ENCODE data around the gene TBC1D14.

Gene TBC1D14

GRCh38 chr4:7025040-7025602 is 115.5 kb downstream of the TBC1D14 start:
- no peak for DNase-seq
- Histone ChIP-seq H3K4me3 (ENCODE audit: insufficient read depth, low read depth, low read length, poor library complexity, severe bottlenecking) (no peak overlapping the region), H3K36me3 (ENCODE audit: control insufficient read depth, insufficient read depth, low read length) (peaks cover 62% of the 10 kb centered on the region), H3K27ac (ENCODE audit: insufficient read depth, low read length, poor library complexity, severe bottlenecking) (no peak overlapping the region), H3K9me3 (ENCODE audit: control insufficient read depth, low read length) (no peaks in the 10 kb centered on the region), H3K27me3 (replicated peaks; ENCODE audit: control insufficient read depth, insufficient read depth, low read length, poor library complexity, severe bottlenecking) (no peaks in the 10 kb centered on the region), H3K4me1 (ENCODE audit: control insufficient read depth, insufficient read depth, low read length, poor library complexity, severe bottlenecking) (no peaks in the 10 kb centered on the region)

GRCh38 chr4:7026107-7026506 is 116.5 kb downstream of the TBC1D14 start:
- no peak overlapping the region for H3K27ac ChIP-seq (ENCODE audit: insufficient read depth, low read length, poor library complexity, severe bottlenecking)
- peaks cover 65% of the 10 kb centered on the region for H3K36me3 ChIP-seq (ENCODE audit: control insufficient read depth, insufficient read depth, low read length)
- H3K4me1 ChIP-seq (ENCODE audit: control insufficient read depth, insufficient read depth, low read length, poor library complexity, severe bottlenecking), result no peaks in the 10 kb centered on the region
- DNase-seq, result no peak
- H3K9me3 ChIP-seq (ENCODE audit: control insufficient read depth, low read length), result no peaks in the 10 kb centered on the region
- no peak overlapping the region for H3K4me3 ChIP-seq (ENCODE audit: insufficient read depth, low read depth, low read length, poor library complexity, severe bottlenecking)
- H3K27me3 ChIP-seq (replicated peaks; ENCODE audit: control insufficient read depth, insufficient read depth, low read length, poor library complexity, severe bottlenecking), result no peaks in the 10 kb centered on the region

DNA sequence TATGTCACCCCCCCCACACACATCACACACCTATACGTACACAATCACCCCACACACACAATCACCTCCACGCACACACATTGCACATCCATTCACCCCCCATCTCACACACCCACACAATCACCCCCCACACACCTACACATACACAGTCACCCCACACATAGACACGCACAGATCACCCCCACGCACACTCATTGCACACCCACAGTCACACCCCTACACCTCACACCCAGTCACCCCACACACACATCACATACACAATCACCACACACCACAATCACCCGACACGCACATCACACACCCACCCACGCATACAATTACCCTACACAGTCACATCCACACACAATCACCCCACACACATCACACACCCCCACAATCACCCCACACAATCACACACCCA is 117.7 kb downstream of the TBC1D14 start:
- H3K4me1 ChIP-seq (ENCODE audit: control insufficient read depth, insufficient read depth, low read length, poor library complexity, severe bottlenecking), result no peaks in the 10 kb centered on the region
- H3K27ac ChIP-seq (ENCODE audit: insufficient read depth, low read length, poor library complexity, severe bottlenecking), result no peak overlapping the region
- H3K9me3 ChIP-seq (ENCODE audit: control insufficient read depth, low read length), result no peaks in the 10 kb centered on the region
- H3K4me3 ChIP-seq (ENCODE audit: insufficient read depth, low read depth, low read length, poor library complexity, severe bottlenecking), result no peak overlapping the region
- peaks cover 67% of the 10 kb centered on the region for H3K36me3 ChIP-seq (ENCODE audit: control insufficient read depth, insufficient read depth, low read length)
- no peaks in the 10 kb centered on the region for H3K27me3 ChIP-seq (replicated peaks; ENCODE audit: control insufficient read depth, insufficient read depth, low read length, poor library complexity, severe bottlenecking)
- no peak for DNase-seq

DNA sequence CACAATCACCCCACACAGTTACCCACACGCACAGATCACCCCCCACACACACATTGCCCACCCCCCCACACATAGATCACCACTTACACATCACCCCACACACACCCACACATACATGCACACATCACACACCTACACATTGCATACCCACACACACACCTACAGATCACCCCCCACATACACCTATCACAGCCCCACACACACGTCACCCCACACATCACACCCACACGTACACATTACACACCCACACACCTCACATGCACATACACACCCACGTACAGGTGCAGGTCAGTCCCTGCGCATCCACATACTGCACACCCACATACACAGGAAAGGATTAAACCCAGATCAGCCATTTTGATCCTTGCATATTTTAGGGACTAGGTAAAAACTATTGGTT is 118.3 kb downstream of the TBC1D14 start:
- Histone ChIP-seq H3K27me3 (replicated peaks; ENCODE audit: control insufficient read depth, insufficient read depth, low read length, poor library complexity, severe bottlenecking) (no peaks in the 10 kb centered on the region), H3K36me3 (ENCODE audit: control insufficient read depth, insufficient read depth, low read length) (peaks cover 71% of the 10 kb centered on the region), H3K9me3 (ENCODE audit: control insufficient read depth, low read length) (no peaks in the 10 kb centered on the region), H3K4me3 (ENCODE audit: insufficient read depth, low read depth, low read length, poor library complexity, severe bottlenecking) (no peak overlapping the region), H3K27ac (ENCODE audit: insufficient read depth, low read length, poor library complexity, severe bottlenecking) (no peak overlapping the region), H3K4me1 (ENCODE audit: control insufficient read depth, insufficient read depth, low read length, poor library complexity, severe bottlenecking) (no peaks in the 10 kb centered on the region)
- DNase-seq, result no peak

DNA sequence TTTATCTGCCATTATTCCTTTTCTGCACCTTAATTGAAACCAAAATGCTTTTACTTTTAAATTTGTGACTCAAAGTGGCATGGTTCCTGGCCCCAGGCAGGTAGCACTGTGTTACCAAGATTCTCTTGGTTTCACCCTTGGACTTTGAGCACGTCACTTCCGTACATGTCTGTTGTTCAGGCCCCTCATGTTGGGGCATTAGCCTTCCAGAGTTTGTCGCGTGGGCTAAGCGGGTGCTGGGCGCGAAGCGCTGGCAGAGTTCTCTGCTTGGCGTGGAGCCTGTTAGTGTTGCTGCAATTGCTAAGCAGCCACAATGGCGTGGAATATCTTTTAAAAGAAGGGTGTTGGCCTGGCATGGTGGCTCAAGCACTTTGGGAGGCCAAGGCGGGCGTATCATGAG is 119.6 kb downstream of the TBC1D14 start:
- no peak overlapping the region for H3K4me3 ChIP-seq (ENCODE audit: insufficient read depth, low read depth, low read length, poor library complexity, severe bottlenecking)
- no peaks in the 10 kb centered on the region for H3K9me3 ChIP-seq (ENCODE audit: control insufficient read depth, low read length)
- no peak for DNase-seq
- no peaks in the 10 kb centered on the region for H3K4me1 ChIP-seq (ENCODE audit: control insufficient read depth, insufficient read depth, low read length, poor library complexity, severe bottlenecking)
- H3K27ac ChIP-seq (ENCODE audit: insufficient read depth, low read length, poor library complexity, severe bottlenecking), result no peak overlapping the region
- H3K36me3 ChIP-seq (ENCODE audit: control insufficient read depth, insufficient read depth, low read length), result peaks cover 61% of the 10 kb centered on the region
- no peaks in the 10 kb centered on the region for H3K27me3 ChIP-seq (replicated peaks; ENCODE audit: control insufficient read depth, insufficient read depth, low read length, poor library complexity, severe bottlenecking)

DNA sequence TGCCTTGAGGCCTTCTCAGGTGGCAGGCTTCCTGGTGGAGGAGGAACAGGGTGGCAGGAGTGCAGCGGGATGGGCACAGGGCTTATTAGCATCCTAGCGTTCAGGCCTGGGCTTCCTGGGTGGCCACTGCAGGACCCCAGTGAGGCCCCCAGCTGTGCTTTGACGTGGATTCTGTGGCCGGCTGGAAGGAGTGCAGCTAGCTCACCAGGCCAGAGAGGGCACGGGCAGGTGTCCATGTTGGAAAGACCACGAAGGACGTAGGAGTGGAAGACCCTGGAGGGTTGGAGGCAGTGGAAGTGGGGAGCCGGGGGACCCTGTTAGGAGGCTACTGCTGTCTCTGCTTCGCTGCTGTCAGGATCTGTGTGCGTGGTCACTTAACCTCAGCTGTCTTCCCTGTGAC is 120.3 kb downstream of the TBC1D14 start:
- Histone ChIP-seq H3K4me3 (ENCODE audit: insufficient read depth, low read depth, low read length, poor library complexity, severe bottlenecking) (no peak overlapping the region), H3K4me1 (ENCODE audit: control insufficient read depth, insufficient read depth, low read length, poor library complexity, severe bottlenecking) (no peaks in the 10 kb centered on the region), H3K27me3 (replicated peaks; ENCODE audit: control insufficient read depth, insufficient read depth, low read length, poor library complexity, severe bottlenecking) (no peaks in the 10 kb centered on the region), H3K9me3 (ENCODE audit: control insufficient read depth, low read length) (no peaks in the 10 kb centered on the region), H3K27ac (ENCODE audit: insufficient read depth, low read length, poor library complexity, severe bottlenecking) (no peak overlapping the region), H3K36me3 (ENCODE audit: control insufficient read depth, insufficient read depth, low read length) (peaks cover 54% of the 10 kb centered on the region)
- no peak for DNase-seq

- Histone ChIP-seq H3K27me3 (replicated peaks; ENCODE audit: control insufficient read depth, insufficient read depth, low read length, poor library complexity, severe bottlenecking) (no peaks in the 10 kb centered on the region), H3K9me3 (ENCODE audit: control insufficient read depth, low read length) (no peaks in the 10 kb centered on the region), H3K36me3 (ENCODE audit: control insufficient read depth, insufficient read depth, low read length) (peaks cover 46% of the 10 kb centered on the region), H3K4me3 (ENCODE audit: insufficient read depth, low read depth, low read length, poor library complexity, severe bottlenecking) (no peak overlapping the region), H3K27ac (ENCODE audit: insufficient read depth, low read length, poor library complexity, severe bottlenecking) (no peak overlapping the region), H3K4me1 (ENCODE audit: control insufficient read depth, insufficient read depth, low read length, poor library complexity, severe bottlenecking) (no peaks in the 10 kb centered on the region)
- no peak for DNase-seq
Measured at GRCh38 chr4:7030856-7031255, 121.2 kb downstream of the TBC1D14 start.

DNA sequence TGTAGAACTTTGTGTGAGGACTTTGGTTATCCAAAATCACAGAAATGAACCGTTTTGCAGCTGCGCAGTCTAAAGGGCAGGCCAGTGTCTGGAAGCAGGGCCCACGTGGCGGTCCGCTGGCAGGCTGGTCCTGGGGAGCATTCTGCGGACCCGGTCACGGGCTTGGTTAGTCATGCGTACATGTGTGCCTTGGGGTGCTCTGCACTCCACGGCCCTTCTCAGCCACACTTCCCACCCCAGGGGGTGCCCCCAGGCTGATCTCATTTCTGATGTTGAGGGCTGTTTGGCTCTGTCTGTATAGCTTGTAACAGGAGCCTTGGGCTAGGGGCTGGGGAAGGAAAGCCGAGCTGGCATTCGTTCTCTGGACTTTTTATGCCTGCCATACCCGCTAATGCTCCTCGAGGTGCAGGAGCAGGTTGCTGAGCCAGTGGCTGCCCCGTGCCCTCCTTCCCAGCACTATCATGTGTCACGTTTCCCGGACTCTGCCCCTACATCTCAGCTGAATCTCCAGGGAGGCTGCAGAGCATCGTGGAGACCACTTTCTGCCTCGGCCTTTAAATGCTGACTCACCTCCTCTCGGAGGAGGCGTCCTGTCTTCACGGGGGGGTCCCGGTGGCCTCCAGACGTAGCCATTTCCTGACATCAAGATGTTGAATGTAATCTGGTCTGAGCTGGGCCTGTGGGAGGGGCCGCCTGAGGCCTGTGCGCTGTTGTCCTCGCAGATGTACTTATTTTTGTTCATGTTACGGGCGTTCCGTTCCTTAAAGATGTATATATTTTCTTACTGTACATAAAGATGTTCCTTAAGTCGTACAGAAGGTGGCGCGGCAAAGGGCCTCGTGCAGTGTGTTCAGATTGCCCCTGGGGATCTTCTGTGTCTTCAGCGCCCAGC is 122.2 kb downstream of the TBC1D14 start:
- Histone ChIP-seq H3K4me1 (ENCODE audit: control insufficient read depth, insufficient read depth, low read length, poor library complexity, severe bottlenecking) (no peaks in the 10 kb centered on the region), H3K9me3 (ENCODE audit: control insufficient read depth, low read length) (no peaks in the 10 kb centered on the region), H3K4me3 (ENCODE audit: insufficient read depth, low read depth, low read length, poor library complexity, severe bottlenecking) (no peak overlapping the region), H3K36me3 (ENCODE audit: control insufficient read depth, insufficient read depth, low read length) (peaks cover 43% of the 10 kb centered on the region), H3K27me3 (replicated peaks; ENCODE audit: control insufficient read depth, insufficient read depth, low read length, poor library complexity, severe bottlenecking) (no peaks in the 10 kb centered on the region), H3K27ac (ENCODE audit: insufficient read depth, low read length, poor library complexity, severe bottlenecking) (no peak overlapping the region)
- no peak for DNase-seq

DNA sequence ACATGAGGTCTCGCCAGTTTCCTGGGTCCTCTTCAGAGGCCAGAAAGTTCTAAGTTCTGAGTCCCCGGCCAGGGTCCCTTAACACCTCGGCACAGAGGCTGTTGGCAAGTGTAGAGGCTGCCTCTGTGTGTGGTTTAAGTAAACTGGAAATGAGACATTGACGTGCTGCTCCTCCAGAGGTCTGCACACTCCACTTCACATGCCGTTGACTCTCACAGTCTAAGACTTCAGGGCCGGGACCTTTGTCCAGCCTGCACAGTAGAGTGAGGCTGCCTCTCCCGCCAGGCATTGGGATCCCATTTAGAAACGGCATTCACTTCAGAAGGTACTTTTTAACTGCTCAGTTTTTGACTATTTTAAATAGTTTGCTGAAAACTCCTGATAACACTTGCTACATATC is 123.0 kb downstream of the TBC1D14 start:
- DNase-seq, result no peak
- Histone ChIP-seq H3K4me3 (ENCODE audit: insufficient read depth, low read depth, low read length, poor library complexity, severe bottlenecking) (no peak overlapping the region), H3K9me3 (ENCODE audit: control insufficient read depth, low read length) (no peaks in the 10 kb centered on the region), H3K36me3 (ENCODE audit: control insufficient read depth, insufficient read depth, low read length) (peaks cover 36% of the 10 kb centered on the region), H3K27me3 (replicated peaks; ENCODE audit: control insufficient read depth, insufficient read depth, low read length, poor library complexity, severe bottlenecking) (no peaks in the 10 kb centered on the region), H3K4me1 (ENCODE audit: control insufficient read depth, insufficient read depth, low read length, poor library complexity, severe bottlenecking) (no peaks in the 10 kb centered on the region), H3K27ac (ENCODE audit: insufficient read depth, low read length, poor library complexity, severe bottlenecking) (no peak overlapping the region)

GRCh38 chr4:7034262-7035081 is 124.8 kb downstream of the TBC1D14 start:
- DNase-seq, result no peak
- H3K27me3 ChIP-seq (replicated peaks; ENCODE audit: control insufficient read depth, insufficient read depth, low read length, poor library complexity, severe bottlenecking), result no peaks in the 10 kb centered on the region
- no peaks in the 10 kb centered on the region for H3K4me1 ChIP-seq (ENCODE audit: control insufficient read depth, insufficient read depth, low read length, poor library complexity, severe bottlenecking)
- H3K9me3 ChIP-seq (ENCODE audit: control insufficient read depth, low read length), result no peaks in the 10 kb centered on the region
- peaks cover 29% of the 10 kb centered on the region for H3K36me3 ChIP-seq (ENCODE audit: control insufficient read depth, insufficient read depth, low read length)
- no peak overlapping the region for H3K4me3 ChIP-seq (ENCODE audit: insufficient read depth, low read depth, low read length, poor library complexity, severe bottlenecking)
- H3K27ac ChIP-seq (ENCODE audit: insufficient read depth, low read length, poor library complexity, severe bottlenecking), result no peak overlapping the region

All from effector memory CD4-positive, alpha-beta T cell (primary cell).